GM21360 (cell line): ENCODE results near the gene ARHGAP33.
"Not testable (repeated sequence)": the region's sequence is repeated elsewhere in the genome, so short reads cannot be mapped to it uniquely, and the experiment has no call there.

Experiments
- ATAC-seq: cut with Tn5 transposase; IDR thresholded peaks from one replicate; pipeline ENCODE4 v1.9.1; 2021; ENCODE audit warnings: mild to moderate bottlenecking, moderate library complexity; ENCODE audit not compliant: unreplicated experiment

ARHGAP33 gene

GRCh38 chr19:35791814-35792279 is 16.5 kb downstream of the ARHGAP33 start:
- ATAC-seq = no peak

GRCh38 chr19:35792312-35792711 is 16.9 kb downstream of the ARHGAP33 start:
- no peak for ATAC-seq

GRCh38 chr19:35792888-35793287 is 17.5 kb downstream of the ARHGAP33 start:
- ATAC-seq = no peak

GRCh38 chr19:35793381-35794165 is 18.2 kb downstream of the ARHGAP33 start:
- no peak for ATAC-seq

GRCh38 chr19:35795564-35795963 is 20.2 kb downstream of the ARHGAP33 start:
- not testable (repeated sequence) for ATAC-seq

- no peak for ATAC-seq
Observed at GRCh38 chr19:35796645-35797542, 21.5 kb downstream of the ARHGAP33 start.

- no peak for ATAC-seq
Observed at GRCh38 chr19:35797663-35798062, 22.3 kb downstream of the ARHGAP33 start.

GRCh38 chr19:35801828-35802227 is 26.5 kb downstream of the ARHGAP33 start:
- ATAC-seq = no peak

- no peak for ATAC-seq
Observed at GRCh38 chr19:35805526-35806102, 30.2 kb downstream of the ARHGAP33 start.

- no peak for ATAC-seq
Observed at GRCh38 chr19:35806597-35806996, 31.2 kb downstream of the ARHGAP33 start.

GRCh38 chr19:35807633-35808032 is 32.3 kb downstream of the ARHGAP33 start:
- no peak for ATAC-seq

GRCh38 chr19:35811317-35812219 is 36.2 kb downstream of the ARHGAP33 start:
- ATAC-seq = no peak

GRCh38 chr19:35812220-35813042 is 37.1 kb downstream of the ARHGAP33 start, which contains the start of gene PRODH2:
Gene PRODH2, minus strand, starts transcription at chr19:35812845. Its CDS starts 40 bp downstream, at chr19:35812805.
- no peak for ATAC-seq

GRCh38 chr19:35813043-35813890 is 37.9 kb downstream of the ARHGAP33 start:
- ATAC-seq = no peak

- ATAC-seq = no peak
Observed at GRCh38 chr19:35816262-35816661, 40.9 kb downstream of the ARHGAP33 start.

- no peak for ATAC-seq
Observed at GRCh38 chr19:35816846-35817245, 41.5 kb downstream of the ARHGAP33 start.

- ATAC-seq = no peak
Observed at GRCh38 chr19:35818445-35818844, 43.1 kb downstream of the ARHGAP33 start.

- ATAC-seq = no peak
Observed at GRCh38 chr19:35822579-35822978, 47.2 kb downstream of the ARHGAP33 start.
